ENCODE results near the gene ADCY9.
A peak's percentile ranks its signal among the peaks of the same experiment; 100 is the strongest.

The ADCY9 gene

DNA sequence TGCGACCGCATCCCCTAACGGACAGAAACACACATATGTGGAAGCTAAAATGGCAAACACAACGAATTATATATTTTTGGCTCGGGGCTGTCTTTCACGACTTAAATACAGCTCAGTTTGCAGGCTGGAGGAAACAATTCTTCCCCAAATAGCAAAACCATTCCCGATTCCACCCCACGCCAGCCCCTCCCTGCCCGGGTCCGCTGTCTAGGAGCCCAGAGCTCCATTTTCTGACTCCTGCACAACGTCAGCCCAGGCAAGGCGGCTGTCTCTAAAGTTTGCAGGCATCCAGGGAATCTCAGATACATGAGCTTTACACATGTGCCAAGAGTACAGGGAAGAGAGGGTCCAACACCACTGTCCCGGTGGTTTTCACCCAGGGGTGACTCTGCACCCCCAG lies 110.5 kb downstream of the ADCY9 start:
- no peak overlapping the region for H3K4me3 ChIP-seq (ENCODE audit: low read depth, low read length)
- no peak overlapping the region for H3K27ac ChIP-seq (ENCODE audit: extremely low read depth, low read depth, low read length)
- H3K9me3 ChIP-seq (ENCODE audit: control insufficient read depth, insufficient read depth, low read depth, low read length), result no peaks in the 10 kb centered on the region
- ChIA-PET POLR2A (no interaction called here), CTCF (interaction anchor here (0.6 kb wide), 1 partner anchor 317 kb away, joined by 3 read pairs; no protein-coding TSS in a partner anchor)
- no peaks in the 10 kb centered on the region for H3K4me1 ChIP-seq (ENCODE audit: control insufficient read depth, insufficient read depth, low read length)
- H3K36me3 ChIP-seq (ENCODE audit: control insufficient read depth in 2 of 2, insufficient read depth in 1 of 2, low read length in 2 of 2), result no peaks in the 10 kb centered on the region
- TF ChIP-seq, protein P1, sequence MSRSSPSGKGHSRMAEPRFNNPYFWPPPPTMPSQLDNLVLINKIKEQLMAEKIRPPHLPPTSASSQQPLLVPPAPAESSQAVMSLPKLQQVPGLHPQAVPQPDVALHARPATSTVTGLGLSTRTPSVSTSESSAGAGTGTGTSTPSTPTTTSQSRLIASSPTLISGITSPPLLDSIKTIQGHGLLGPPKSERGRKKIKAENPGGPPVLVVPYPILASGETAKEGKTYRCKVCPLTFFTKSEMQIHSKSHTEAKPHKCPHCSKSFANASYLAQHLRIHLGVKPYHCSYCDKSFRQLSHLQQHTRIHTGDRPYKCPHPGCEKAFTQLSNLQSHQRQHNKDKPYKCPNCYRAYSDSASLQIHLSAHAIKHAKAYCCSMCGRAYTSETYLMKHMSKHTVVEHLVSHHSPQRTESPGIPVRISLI (tag by site-specific recombination; IDR thresholded peaks at IDR 0.05), result no peak
- TF ChIP-seq GFI1B (tag by site-specific recombination; IDR thresholded peaks at IDR 0.05) (no peak), ZNF488 (tag by site-specific recombination; IDR thresholded peaks at IDR 0.05) (no peak), ZNF133 (tag by site-specific recombination; IDR thresholded peaks at IDR 0.05) (peak; percentile 47; the same call in 1 of the 2 replicates)

GRCh38 chr16:4005281-4005680 lies 111.0 kb downstream of the ADCY9 start:
- Histone ChIP-seq H3K4me1 (ENCODE audit: control insufficient read depth, insufficient read depth, low read length) (no peaks in the 10 kb centered on the region), H3K4me3 (ENCODE audit: low read depth, low read length) (no peak overlapping the region), H3K36me3 (ENCODE audit: control insufficient read depth in 2 of 2, insufficient read depth in 1 of 2, low read length in 2 of 2) (no peaks in the 10 kb centered on the region), H3K27ac (ENCODE audit: extremely low read depth, low read depth, low read length) (no peak overlapping the region), H3K9me3 (ENCODE audit: control insufficient read depth, insufficient read depth, low read depth, low read length) (no peaks in the 10 kb centered on the region)
- ChIA-PET CTCF (interaction anchor here (0.6 to 1.2 kb wide), 2 partner anchors 249 to 317 kb away, joined by 3 to 4 read pairs; no protein-coding TSS in a partner anchor), POLR2A (interaction anchor here (0.6 kb wide), 1 partner anchor 1271 kb away, joined by 3 read pairs; no protein-coding TSS in a partner anchor)
- TF ChIP-seq KLF16 (tag by site-specific recombination; IDR thresholded peaks at IDR 0.05) (no peak), EGR2 (tag by site-specific recombination; IDR thresholded peaks at IDR 0.05; ENCODE audit: low read depth) (peak; percentile 34; the same call in 1 of the 2 replicates)

- H3K27ac ChIP-seq (ENCODE audit: extremely low read depth, low read depth, low read length), result no peak overlapping the region
- H3K9me3 ChIP-seq (ENCODE audit: control insufficient read depth, insufficient read depth, low read depth, low read length), result no peaks in the 10 kb centered on the region
- ChIA-PET CTCF (interaction anchor here (1.2 kb wide), 1 partner anchor 250 kb away, joined by 4 read pairs; no protein-coding TSS in a partner anchor), POLR2A (no interaction called here)
- peaks cover 2% of the 10 kb centered on the region for H3K4me1 ChIP-seq (ENCODE audit: control insufficient read depth, insufficient read depth, low read length)
- TF ChIP-seq ZNF335 (tag by site-specific recombination; conservative IDR thresholded peaks at IDR 0.05) (no peak), PRDM10 (tag by site-specific recombination; IDR thresholded peaks at IDR 0.05) (no peak), ZNF521 (tag by site-specific recombination; IDR thresholded peaks at IDR 0.05) (no peak), ZNF404 (tag by site-specific recombination; IDR thresholded peaks at IDR 0.05) (no peak), HOXA7 (CRISPR knock-in tag; IDR thresholded peaks at IDR 0.05; ENCODE audit: borderline replicate concordance) (no peak), ZNF549 (tag by site-specific recombination; IDR thresholded peaks at IDR 0.05) (no peak), ZNF701 (tag by site-specific recombination; IDR thresholded peaks at IDR 0.05) (no peak), ZNF214 (tag by site-specific recombination; IDR thresholded peaks at IDR 0.05; ENCODE audit: borderline replicate concordance) (no peak), ZBTB8A (tag by site-specific recombination; IDR thresholded peaks at IDR 0.05) (no peak), ZNF354C (tag by site-specific recombination; IDR thresholded peaks at IDR 0.05; ENCODE audit: borderline replicate concordance, low read depth) (no peak), YY1 (tag by site-specific recombination; IDR thresholded peaks at IDR 0.05) (no peak), ZBTB17 (tag by site-specific recombination; IDR thresholded peaks at IDR 0.05) (no peak), ZNF571 (tag by site-specific recombination; IDR thresholded peaks at IDR 0.05) (no peak), PRDM1 (tag by site-specific recombination; IDR thresholded peaks at IDR 0.05) (no peak), ZNF548 (tag by site-specific recombination; IDR thresholded peaks at IDR 0.05) (no peak)
- H3K36me3 ChIP-seq (ENCODE audit: control insufficient read depth in 2 of 2, insufficient read depth in 1 of 2, low read length in 2 of 2), result no peaks in the 10 kb centered on the region
- no peak overlapping the region for H3K4me3 ChIP-seq (ENCODE audit: low read depth, low read length)
Measured at GRCh38 chr16:4004206-4004605, 112.0 kb downstream of the ADCY9 start.
